HPDE6-E6E7 (cell line): ENCODE results near the gene PPP5C.
"Not testable (repeated sequence)": the region's sequence is repeated elsewhere in the genome, so short reads cannot be mapped to it uniquely, and the experiment has no call there.

ENCODE experiments used
- DNase-seq: peaks from one replicate; pipeline ENCODE4 v3.0.0; 2011; ENCODE audit warnings: missing footprints; ENCODE audit errors: extremely low spot score

PPP5C gene

DNA sequence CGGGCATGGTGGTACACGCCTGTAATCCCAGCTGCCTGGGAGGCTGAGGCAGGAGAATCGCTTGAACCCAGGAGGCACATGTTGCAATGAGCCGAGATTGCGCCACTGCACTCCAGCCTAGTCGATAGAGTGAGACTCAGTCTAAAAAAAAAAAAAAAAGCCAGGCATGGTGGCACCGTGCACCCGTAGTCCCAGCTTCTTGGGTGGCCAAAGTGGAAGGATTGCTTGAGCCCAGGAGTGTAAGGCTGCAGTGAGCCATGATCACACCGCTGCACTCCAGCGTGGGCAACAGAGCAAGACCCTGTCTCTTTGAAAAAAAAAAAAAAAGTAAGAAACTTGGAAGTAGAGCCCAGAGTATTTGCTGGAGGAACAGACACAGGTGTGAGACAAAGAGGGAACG, 38.7 kb downstream of the PPP5C start:
- DNase-seq, result no peak

GRCh38 chr19:46386151-46386550, 39.3 kb downstream of the PPP5C start:
- no peak for DNase-seq

DNA sequence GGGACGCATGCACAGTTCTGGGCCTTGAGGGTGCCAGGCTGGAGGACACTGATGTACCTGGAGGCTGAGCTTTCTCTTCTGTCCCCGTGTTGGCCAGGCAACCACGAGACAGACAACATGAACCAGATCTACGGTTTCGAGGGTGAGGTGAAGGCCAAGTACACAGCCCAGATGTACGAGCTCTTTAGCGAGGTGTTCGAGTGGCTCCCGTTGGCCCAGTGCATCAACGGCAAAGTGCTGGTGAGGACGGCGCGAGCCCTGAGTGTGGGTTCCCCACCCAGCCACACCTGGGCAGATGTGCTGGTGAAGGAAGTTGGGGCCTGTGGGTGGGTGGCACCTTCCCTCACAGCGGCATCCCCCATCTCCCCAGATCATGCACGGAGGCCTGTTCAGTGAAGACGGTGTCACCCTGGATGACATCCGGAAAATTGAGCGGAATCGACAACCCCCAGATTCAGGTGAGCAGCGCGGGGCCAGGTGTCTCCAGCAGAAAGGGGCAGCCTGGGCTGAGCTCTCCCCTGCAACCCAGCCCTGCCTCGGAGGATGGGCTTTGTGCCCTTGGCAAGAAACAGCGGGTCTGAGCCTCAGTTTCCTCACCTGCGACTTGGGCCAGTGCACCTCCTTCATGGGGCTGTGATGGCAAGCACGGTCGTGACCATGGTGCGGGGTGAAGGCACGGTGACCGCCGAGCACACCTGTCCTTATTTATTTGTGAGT, 40.3 kb downstream of the PPP5C start:
- DNase-seq, result no peak

GRCh38 chr19:46387713-46388130, 40.8 kb downstream of the PPP5C start:
- no peak for DNase-seq

- DNase-seq, result no peak
Observed at GRCh38 chr19:46388311-46389095, 41.6 kb downstream of the PPP5C start.

- DNase-seq, result no peak
Observed at GRCh38 chr19:46390121-46390858, 43.4 kb downstream of the PPP5C start.

DNA sequence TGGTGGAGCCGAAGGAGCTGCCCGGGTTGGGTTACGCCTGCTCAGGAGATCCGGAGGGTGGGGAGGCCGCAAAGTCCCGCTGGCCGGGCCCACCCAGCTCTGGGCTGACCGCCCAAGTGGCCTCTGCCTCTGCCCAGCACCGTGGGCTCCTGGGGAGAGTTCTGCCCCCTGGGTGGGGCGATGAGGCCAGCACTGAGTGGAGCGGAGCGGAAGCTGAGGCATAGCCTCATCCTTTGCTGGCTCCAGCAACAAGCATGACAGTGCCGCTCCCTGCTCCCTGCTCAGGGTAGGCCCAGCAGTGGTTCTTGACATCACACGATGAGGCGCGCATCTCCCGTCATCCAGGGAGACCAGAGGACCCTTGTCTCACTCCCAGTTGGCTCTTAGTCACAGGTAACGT, 44.0 kb downstream of the PPP5C start:
- DNase-seq, result no peak

- no peak for DNase-seq
Observed at GRCh38 chr19:46391296-46392251, 44.7 kb downstream of the PPP5C start.

- no peak for DNase-seq
Observed at GRCh38 chr19:46392252-46392801, 45.4 kb downstream of the PPP5C start.

DNA sequence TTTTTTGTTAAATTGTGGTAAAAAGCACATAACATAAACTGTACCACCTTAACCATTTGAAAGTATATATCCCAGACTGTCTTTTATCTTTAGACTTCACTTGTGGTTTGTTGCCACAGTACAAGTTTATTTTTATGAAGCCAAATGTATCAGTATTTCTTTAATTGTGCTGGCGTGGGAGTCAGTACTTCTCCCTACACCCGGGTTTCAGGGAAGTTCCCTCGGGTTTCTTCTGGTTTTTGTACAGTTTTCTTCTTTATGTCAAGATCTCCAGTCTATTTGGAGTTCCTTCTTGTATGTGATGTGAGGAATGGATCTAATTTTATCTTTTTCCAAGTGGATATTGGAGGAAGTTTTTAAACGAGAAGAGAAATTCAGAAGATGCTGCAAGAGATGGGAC, 46.0 kb downstream of the PPP5C start:
- no peak for DNase-seq

- DNase-seq, result no peak
Observed at GRCh38 chr19:46393456-46394401, 46.8 kb downstream of the PPP5C start.

DNA sequence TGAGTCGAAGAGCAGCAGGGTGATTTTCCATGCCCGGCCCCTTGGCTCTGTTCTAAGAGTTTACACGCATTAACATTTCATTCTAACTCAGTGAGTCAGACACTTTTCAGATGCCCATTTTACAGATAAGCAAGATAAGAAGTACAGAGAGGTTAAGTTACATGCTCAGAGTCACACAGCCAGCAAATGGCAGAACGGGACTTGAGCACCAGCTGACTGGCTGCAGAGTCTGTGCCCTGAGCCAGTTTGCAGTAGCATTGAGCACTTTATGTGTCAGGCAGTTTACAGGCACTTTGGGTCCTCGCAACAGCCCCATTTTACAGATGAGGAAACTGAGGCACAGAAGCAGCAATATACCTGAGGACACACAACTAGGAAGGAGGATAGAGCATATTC, 47.5 kb downstream of the PPP5C start:
- DNase-seq, result no peak

GRCh38 chr19:46397801-46398479, 51.1 kb downstream of the PPP5C start:
- DNase-seq, result not testable (repeated sequence)

DNA sequence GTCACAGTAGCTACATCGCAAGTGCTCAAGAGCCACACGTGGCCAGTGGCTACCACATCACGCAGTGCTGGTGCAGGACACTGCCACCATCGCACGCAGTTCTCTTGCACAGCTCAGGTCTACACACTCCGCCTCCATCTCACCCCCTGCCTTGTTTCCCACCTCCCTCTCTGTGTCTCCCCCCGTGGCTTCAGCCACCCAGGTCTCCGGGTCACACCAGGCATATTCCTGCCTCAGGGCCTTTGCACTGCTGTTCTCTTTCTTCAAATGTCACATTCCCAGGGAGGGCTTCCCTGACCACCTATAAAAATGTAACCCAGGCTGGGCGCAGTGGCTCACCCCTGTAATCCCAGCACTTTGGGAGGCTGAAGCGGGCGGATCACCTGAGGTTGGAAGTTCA, 55.8 kb downstream of the PPP5C start:
- DNase-seq, result no peak

- DNase-seq, result no peak
Observed at GRCh38 chr19:46404055-46404752, 57.3 kb downstream of the PPP5C start.

DNA sequence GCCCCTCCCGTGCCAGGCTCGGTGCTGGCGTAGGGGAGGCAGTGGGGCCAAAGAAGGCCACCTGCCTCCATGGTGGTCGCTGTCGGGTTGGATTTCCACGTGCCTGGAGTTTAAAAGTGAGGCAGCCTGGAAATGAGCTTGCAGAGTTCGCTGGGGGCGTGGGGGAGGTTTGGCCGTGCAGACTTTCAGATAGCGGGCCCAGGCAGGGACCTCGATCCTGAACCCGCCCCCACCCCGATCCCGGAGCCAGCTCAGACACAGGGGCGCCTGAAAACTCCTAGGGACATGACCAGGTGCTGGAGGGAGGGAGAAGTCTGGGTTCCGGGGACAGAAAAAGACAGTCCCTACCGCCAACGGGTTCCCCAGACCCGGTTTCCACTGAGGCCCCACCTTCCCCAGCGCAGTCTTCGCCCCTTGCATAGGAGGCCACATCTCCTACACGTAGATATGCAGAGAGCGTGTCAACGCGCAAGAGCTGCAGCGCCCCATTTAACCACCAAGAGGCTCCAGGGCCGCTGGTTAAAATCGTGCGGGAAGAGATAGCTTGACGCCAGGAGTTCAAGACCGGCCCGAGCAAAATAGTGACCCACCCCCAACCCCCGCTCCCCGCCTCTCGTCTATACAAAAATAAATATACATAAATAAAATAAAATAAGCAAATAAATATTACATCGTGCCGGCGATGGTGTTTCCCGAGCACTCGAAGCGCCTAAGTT, 58.0 kb downstream of the PPP5C start:
- no peak for DNase-seq

GRCh38 chr19:46406976-46407375, 60.1 kb downstream of the PPP5C start:
- no peak for DNase-seq
